Measurements from ENCODE around the gene IL10RB. TPM values are rescaled to one million over a fixed set of nuclear protein-coding genes. Genes with fewer than 3 reads are reported as not detected.

Gene IL10RB
- total and polyA plus RNA-seq, 4 donors: 26.7 to 89.1 (median 42.9) TPM

DNA sequence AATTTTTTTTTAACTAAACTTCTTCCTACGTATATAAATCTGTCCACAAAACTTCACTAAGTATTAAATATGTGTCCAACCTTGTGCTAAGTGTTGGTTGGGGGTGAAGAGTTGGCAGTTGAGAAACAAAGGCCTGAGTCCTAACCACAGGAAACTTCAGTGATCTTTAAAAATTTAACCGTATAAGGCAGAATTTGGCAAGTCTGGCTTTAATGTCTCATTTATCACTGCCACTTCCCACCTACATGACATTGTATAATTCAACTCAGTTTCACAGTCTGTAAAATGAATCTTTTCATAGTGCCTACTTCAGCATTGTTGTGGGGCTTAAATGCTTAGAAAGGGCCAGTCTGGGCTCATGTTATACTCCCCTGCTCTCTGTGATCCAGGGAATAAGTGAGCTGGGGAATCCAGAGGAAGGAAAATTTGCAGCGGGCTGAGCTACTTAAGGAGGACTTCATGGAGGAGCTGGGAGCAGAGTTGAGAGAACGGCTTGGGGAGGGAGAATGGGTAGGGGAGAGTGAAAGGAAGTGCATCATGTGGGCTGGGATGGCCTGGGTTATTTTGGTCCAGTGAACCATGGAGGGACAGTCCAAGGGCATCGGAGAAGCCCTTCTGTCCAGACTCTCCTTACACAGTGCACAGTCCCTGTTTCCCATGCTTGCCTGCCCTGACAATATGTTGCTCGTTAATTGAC, 21.9 kb upstream of the IL10RB start:
- H3K9ac ChIP-seq (ENCODE audit: insufficient read depth in 1 of 2, low read length in 2 of 2): no peak overlapping the region
- H3K9me3 ChIP-seq (ENCODE audit: control insufficient read depth in 4 of 4, insufficient read depth in 3 of 4, low read length in 3 of 4): no peaks in the 10 kb centered on the region
- peaks cover 0 to 8% (median 0%) of the 10 kb centered on the region in 5 donors for H3K4me1 ChIP-seq (ENCODE audit: control insufficient read depth in 5 of 5, insufficient read depth in 5 of 5, low read length in 5 of 5)
- no peak for DNase-seq
- WGBS, 2 donors: 54 to 56% methylated on average over 6 of the region's 6 CpGs
- H3K4me3 ChIP-seq: no peak overlapping the region
- no peaks in the 10 kb centered on the region for H3K27me3 ChIP-seq (ENCODE audit: control insufficient read depth in 3 of 3, insufficient read depth in 3 of 3, low read length in 2 of 3)
- ATAC-seq (ENCODE audit: insufficient read depth, low FRiP score): no peak
- TF ChIP-seq, protein P1, sequence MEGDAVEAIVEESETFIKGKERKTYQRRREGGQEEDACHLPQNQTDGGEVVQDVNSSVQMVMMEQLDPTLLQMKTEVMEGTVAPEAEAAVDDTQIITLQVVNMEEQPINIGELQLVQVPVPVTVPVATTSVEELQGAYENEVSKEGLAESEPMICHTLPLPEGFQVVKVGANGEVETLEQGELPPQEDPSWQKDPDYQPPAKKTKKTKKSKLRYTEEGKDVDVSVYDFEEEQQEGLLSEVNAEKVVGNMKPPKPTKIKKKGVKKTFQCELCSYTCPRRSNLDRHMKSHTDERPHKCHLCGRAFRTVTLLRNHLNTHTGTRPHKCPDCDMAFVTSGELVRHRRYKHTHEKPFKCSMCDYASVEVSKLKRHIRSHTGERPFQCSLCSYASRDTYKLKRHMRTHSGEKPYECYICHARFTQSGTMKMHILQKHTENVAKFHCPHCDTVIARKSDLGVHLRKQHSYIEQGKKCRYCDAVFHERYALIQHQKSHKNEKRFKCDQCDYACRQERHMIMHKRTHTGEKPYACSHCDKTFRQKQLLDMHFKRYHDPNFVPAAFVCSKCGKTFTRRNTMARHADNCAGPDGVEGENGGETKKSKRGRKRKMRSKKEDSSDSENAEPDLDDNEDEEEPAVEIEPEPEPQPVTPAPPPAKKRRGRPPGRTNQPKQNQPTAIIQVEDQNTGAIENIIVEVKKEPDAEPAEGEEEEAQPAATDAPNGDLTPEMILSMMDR (IDR thresholded peaks at IDR 0.05; ENCODE audit: control extremely low read depth, extremely low read depth): no peak
- H3K27ac ChIP-seq (ENCODE audit: low read depth in 1 of 2, low read length in 1 of 2): peak overlapping the region in 1 of 2 donors; percentile 33
- H3K36me3 ChIP-seq (ENCODE audit: control insufficient read depth in 4 of 4, insufficient read depth in 4 of 4, low read length in 4 of 4): peaks cover 7 to 24% (median 16%) of the 10 kb centered on the region in 4 donors

DNA sequence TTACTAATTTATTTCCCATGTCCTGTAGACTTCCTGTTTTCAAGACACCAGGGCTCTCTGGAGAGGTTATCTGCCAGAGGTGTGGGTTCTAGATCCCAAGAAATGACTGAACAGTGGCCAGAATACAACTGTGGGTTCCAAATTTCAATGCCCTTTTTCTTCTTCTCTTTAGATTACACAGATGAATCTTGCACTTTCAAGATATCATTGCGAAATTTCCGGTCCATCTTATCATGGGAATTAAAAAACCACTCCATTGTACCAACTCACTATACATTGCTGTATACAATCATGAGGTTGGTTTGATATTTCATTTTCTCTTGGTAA, 21.4 kb upstream of the IL10RB start:
- Histone ChIP-seq H3K36me3 (ENCODE audit: control insufficient read depth in 4 of 4, insufficient read depth in 4 of 4, low read length in 4 of 4) (peaks cover 12 to 30% (median 16%) of the 10 kb centered on the region in 4 donors), H3K9me3 (ENCODE audit: control insufficient read depth in 4 of 4, insufficient read depth in 3 of 4, low read length in 3 of 4) (no peaks in the 10 kb centered on the region), H3K9ac (ENCODE audit: insufficient read depth in 1 of 2, low read length in 2 of 2) (no peak overlapping the region), H3K4me1 (ENCODE audit: control insufficient read depth in 5 of 5, insufficient read depth in 5 of 5, low read length in 5 of 5) (peaks cover 0 to 8% (median 0%) of the 10 kb centered on the region in 5 donors), H3K27ac (ENCODE audit: low read depth in 1 of 2, low read length in 1 of 2) (peak overlapping the region in 1 of 2 donors; percentile 33), H3K27me3 (ENCODE audit: control insufficient read depth in 3 of 3, insufficient read depth in 3 of 3, low read length in 2 of 3) (no peaks in the 10 kb centered on the region), H3K4me3 (no peak overlapping the region)
- DNase-seq: no peak
- WGBS, 2 donors: 38 to 57% methylated on average over 2 of the region's 2 CpGs
- no peak for ATAC-seq (ENCODE audit: insufficient read depth, low FRiP score)
- TF ChIP-seq, protein P1 (IDR thresholded peaks at IDR 0.05; ENCODE audit: control extremely low read depth, extremely low read depth): no peak

DNA sequence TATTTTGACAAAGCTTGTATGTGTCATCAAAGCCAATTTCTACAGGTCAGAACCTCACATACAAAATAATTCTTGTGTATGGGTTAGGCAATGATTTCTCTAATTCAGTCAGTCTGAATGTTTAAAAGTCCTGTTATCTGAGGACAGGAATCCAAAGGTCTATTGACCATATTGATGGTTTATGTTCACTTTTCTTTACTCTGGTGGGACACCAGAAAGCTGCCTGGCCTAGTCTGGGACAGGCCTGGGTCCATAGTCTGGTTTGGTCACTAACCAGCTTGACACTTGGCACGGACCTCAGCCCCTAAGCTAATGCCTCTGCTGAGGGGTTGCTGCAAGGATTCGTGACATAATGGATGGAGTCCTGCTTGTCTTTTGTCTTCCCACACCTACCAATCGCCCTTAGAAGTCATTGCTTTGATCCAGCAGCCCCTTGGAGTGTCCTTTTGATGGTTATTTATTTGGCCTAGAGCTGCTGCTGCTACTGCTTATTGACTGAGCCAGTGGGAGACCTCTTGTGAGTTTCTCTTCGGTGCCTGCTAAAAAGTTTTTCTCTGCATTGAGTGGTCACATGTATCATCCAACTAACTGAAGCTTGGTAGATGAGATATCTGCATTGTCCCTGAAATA, 20.8 kb upstream of the IL10RB start:
- no peak overlapping the region for H3K4me3 ChIP-seq
- H3K27ac ChIP-seq (ENCODE audit: low read depth in 1 of 2, low read length in 1 of 2): peak overlapping the region in 1 of 2 donors; percentile 31
- no peak for ATAC-seq (ENCODE audit: insufficient read depth, low FRiP score)
- 90 to 94% methylated on average over 4 of the region's 4 CpGs for WGBS, 2 donors
- no peak overlapping the region for H3K9ac ChIP-seq (ENCODE audit: insufficient read depth in 1 of 2, low read length in 2 of 2)
- TF ChIP-seq, protein P1 (IDR thresholded peaks at IDR 0.05; ENCODE audit: control extremely low read depth, extremely low read depth): no peak
- no peaks in the 10 kb centered on the region for H3K9me3 ChIP-seq (ENCODE audit: control insufficient read depth in 4 of 4, insufficient read depth in 3 of 4, low read length in 3 of 4)
- no peaks in the 10 kb centered on the region for H3K27me3 ChIP-seq (ENCODE audit: control insufficient read depth in 3 of 3, insufficient read depth in 3 of 3, low read length in 2 of 3)
- H3K36me3 ChIP-seq (ENCODE audit: control insufficient read depth in 4 of 4, insufficient read depth in 4 of 4, low read length in 4 of 4): peaks cover 14 to 31% (median 16%) of the 10 kb centered on the region in 4 donors
- peaks cover 0 to 8% (median 0%) of the 10 kb centered on the region in 5 donors for H3K4me1 ChIP-seq (ENCODE audit: control insufficient read depth in 5 of 5, insufficient read depth in 5 of 5, low read length in 5 of 5)
- DNase-seq: no peak
